HUDEP-2 (cell line): Measurements from ENCODE around the gene OR10R2.
A peak's percentile ranks its signal among the peaks of the same experiment; 100 is the strongest.
"Not testable (repeated sequence)": the region's sequence is repeated elsewhere in the genome, so short reads cannot be mapped to it uniquely, and the experiment has no call there.

ENCODE experiments used
- DNase-seq, 76 experiments: peaks; one replicate each; lab custom pipeline; 2025; ENCODE audit not compliant: unreplicated experiment in 76 of 76; lab: John Stamatoyannopoulos, UW

Gene OR10R2, protein sequence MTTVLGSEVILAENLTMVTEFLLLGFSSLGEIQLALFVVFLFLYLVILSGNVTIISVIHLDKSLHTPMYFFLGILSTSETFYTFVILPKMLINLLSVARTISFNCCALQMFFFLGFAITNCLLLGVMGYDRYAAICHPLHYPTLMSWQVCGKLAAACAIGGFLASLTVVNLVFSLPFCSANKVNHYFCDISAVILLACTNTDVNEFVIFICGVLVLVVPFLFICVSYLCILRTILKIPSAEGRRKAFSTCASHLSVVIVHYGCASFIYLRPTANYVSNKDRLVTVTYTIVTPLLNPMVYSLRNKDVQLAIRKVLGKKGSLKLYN

DNA sequence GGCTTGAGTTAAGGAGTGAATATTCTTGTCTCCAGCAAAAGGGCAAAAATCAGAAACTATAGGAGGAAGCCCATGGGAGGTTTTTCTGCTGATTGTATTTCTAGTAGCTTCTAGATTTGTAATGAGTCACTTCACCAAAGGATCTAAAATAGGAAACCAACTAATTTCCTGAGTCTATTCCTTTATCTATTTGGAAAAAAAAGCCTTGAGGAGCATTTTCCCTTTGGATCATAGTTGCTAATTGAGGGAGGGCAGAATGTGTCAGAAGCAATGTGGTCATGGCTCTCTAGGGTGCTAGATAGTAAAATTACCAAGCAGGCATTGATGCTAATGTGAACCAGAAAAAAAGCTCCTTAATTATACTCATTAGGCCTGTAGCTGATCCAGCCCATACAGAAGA, at the start of gene OR10R2:
Gene OR10R2 (plus strand): TSS at position 301 of the 400 bp plus-strand sequence. CDS start 106 bp downstream, outside the sequence.
- no peak for DNase-seq

DNA sequence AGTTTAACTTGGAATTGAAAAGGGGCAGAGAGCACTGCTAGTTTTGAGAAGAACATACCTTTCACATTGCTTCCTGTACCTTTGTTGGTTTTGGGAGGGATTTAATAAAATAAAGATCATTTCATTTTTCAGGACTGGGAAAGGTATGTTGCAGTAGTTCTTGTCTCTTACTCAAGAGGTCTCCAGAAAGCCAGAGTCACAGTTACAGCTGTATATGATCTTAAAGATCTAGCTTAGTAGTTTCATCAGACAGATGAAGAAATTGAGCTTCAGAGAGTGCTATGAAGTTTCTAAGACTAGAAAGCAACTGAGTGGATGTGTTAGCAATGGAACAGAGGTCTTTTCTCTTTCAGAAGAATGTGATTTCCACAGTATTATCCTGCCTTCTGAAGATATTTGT, 47.0 kb upstream of the OR10R2 start:
- DNase-seq, result no peak

DNA sequence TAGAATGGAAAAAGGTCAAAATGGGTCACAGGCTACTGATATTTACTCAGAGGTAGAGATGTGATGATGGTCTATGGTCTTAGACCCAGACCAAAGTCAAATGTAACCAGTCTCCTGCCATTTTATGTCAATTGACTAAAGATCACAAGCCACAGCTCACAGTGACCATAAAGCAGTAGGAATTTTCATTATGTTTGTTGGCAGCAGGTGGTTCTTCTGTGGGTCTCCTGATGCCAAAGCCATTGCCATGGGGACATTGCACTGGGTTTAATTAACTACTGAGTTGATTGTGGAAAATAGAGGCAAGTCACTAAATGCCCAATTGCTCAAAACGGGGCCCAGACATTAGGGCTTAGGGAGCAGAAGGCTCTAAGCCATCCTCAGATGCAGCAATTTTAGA, 45.9 kb upstream of the OR10R2 start, which contains the start of gene OR10K2:
Gene OR10K2 (minus strand): TSS at position 101 of the 400 bp plus-strand sequence. CDS start 5,371 bp downstream, outside the sequence.
- DNase-seq, result no peak

DNA sequence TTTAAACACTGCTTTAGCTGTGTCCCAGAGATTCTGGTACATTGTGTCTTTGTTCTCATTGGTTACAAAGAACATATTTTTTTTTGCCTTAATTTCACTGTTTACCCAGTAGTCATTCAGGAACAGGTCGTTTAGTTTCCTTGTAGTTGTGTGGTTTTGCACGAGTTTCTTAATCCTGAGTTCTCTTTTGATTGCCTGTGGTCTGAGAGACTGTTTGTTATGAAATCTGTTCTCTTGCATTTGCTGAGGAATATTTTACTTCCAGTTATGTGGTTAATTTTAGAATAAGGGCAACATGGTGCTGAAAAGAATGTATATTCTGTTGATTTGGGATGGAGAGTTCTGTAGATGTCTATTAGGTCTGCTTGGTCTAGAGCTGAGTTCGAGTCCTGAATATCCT, 41.9 kb upstream of the OR10R2 start:
- not testable (repeated sequence) for DNase-seq

DNA sequence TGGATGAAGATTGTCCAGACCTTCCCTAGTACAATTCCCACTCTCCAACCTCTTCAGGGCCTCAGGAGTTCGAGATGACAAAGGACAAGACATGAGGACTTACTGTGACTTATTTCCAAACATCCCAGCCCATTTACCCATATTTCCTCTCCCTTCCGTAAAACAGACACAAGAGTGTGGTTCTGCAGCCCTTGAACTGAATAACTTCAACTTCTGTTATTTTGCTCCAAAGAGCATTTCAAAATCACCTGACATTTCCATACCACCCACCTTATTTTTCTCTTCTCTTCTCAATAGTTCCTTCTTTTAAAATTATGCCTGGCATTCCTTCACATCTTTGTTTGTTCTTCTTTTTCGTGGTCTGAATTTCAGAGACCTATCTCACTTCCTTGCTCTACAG, 37.3 kb upstream of the OR10R2 start:
- no peak for DNase-seq

DNA sequence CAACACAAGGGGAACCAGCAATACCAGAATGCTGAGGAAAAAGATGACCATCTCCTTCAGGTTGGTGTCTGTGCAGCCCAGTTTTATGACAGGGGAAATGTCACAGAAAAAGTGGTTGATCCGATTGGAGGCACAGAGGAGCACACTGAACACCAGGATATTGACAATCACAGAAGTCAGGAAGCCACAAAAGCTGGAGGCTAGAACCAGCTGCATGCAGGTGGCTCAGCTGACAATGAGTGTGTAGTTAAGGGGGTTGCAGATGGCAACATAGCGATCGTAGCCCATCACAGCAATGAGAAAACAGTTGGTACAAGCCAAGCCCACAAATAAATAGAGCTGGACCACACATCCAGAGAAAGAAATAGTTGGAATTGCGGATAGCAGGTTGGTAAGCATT, 26.6 kb upstream of the OR10R2 start:
- DNase-seq, result no peak

DNA sequence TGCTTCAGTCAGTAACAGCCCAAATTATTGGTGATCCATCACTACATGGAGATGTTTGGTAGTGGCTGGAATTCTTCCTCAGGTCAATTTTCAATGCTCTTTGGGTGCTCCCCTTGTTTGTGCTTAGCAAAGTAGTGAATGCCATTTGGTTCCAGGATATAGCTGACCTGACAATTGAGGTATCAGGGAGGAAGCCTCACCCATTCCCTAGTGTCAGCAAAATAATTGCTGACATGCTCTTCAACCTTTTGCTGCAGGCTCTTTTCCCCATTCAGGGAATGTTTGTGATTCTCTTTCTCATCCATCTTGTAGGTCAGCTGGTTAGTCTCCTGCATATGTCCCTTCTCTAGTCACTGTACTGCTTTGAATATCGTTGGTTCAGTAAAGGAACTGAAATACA, 17.5 kb upstream of the OR10R2 start:
- no peak for DNase-seq

DNA sequence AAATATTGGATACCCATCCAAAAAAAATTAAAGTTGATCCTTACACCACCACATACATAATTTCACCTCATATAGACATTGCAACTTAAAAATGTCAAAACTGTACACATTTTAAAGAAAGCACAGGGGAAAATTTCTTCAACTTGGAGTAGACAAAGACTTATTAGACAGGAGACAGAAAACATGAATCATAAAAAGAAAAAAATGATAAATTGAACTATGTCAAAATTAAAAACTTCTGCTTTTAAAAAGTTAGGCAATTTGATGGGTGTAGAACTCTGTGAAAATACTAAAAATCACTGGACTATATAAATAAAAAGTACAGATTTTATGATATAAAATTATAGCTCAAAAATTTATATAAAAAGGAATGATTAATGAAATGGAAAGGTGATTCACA, 14.8 kb upstream of the OR10R2 start:
- no peak for DNase-seq

DNA sequence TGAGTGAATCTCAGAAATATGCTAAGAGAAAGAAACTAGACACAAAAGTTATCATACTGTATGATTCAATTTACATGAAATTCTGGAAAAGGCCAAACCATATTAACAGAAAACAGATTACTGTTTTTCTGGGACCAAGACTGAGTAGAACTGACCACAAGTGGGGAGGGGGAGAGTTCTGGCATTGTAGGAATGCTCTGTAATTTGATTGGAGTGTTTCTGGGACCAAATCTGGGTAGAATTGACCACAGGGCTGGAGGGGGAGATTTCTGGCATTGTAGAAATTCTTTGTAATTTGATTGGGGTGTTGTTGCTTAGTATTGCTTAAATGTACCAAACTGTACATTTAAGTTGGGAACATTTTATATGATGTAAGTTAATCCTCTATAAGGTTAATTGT, 13.8 kb upstream of the OR10R2 start:
- DNase-seq, result no peak

DNA sequence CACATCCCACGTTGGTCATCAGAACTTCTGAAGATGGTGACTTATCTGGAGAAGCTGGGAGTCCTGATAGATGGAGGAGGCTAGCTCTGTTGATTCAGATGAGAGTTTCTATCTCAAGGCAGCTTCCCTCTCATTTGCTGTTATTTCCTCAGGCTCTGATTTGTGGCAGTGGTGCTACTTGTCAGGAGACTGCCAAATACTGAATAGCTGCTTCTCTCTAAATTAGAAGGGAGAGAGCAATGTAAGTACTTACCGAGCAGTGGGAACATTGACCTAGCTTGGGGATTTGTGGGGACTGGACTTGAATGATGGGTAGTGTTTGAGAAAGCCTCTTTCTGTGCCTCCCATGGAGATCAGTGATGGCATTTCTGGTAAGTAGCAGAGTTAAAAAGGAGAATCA, 10.5 kb upstream of the OR10R2 start, which contains the start of gene OR10K1:
Gene OR10K1 (plus strand): TSS at position 301 of the 400 bp plus-strand sequence. CDS start 3,728 bp downstream, outside the sequence.
- no peak for DNase-seq

DNA sequence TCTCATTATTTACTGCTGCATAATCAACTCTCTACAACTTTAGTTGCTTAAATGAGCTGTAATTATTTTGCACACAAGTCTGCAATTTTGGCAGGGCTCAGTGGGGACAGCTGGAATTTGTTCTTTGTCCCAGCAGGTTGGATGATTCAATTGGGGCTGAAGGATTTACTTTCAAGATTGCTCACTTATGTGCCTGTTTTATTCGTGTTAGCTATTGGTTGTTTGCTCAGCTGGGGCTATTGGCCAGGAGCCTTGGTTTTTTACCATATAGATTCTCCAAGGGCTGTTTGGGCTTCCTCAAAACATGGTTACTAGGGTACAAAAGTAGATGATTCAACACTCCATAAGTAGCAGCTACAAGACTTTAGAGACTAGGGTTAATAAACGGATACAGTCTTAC, 13.4 kb downstream of the OR10R2 start:
- DNase-seq, result no peak

DNA sequence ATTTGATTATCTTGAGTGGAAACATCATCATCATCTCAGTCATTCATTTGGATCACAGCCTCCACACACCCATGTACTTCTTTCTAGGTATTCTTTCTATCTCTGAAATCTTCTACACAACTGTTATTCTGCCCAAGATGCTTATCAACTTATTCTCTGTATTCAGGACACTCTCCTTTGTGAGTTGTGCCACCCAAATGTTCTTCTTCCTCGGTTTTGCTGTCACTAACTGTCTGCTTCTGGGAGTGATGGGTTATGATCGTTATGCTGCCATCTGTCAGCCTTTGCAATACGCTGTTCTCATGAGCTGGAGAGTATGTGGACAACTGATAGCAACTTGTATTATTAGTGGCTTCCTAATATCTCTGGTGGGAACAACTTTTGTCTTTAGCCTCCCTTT, 19.3 kb downstream of the OR10R2 start:
- no peak for DNase-seq

DNA sequence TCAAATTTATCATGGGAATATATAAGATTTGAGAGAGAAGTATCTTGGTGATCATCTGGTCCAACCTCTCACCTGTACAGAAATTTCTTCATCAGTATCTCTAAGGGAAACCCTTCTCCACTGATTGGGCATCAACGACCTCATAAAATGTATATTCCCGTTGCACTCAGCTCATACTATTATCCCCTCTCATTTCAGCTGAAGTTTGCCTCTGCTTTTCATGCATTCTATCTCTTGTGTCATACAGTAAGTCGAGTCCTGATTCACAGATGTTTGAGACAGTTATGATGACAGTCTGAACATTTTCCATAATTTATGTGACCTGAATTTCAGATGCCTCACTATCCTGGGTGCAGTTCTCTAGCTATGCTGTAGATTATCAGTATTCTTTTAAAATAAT, 21.0 kb downstream of the OR10R2 start:
- no peak for DNase-seq

DNA sequence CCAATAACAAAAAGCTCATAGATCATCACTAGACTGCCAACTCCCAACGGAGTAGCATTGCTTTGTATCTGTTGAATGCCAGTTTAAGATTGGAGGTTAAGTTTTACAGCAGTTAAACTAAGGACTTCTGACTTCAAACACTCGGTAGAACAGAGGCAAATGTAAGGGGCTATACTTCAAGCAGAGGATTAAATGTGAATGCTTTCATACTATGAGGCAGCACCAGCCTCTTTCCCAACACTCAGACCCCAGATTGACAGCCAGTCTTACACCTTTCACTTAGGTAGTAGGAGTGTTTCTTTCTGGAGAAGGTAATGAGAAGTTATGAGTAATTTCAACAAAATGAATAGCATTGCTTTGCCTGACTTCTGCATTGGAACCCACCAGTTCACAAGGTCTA, 22.8 kb downstream of the OR10R2 start:
- DNase-seq, result no peak

DNA sequence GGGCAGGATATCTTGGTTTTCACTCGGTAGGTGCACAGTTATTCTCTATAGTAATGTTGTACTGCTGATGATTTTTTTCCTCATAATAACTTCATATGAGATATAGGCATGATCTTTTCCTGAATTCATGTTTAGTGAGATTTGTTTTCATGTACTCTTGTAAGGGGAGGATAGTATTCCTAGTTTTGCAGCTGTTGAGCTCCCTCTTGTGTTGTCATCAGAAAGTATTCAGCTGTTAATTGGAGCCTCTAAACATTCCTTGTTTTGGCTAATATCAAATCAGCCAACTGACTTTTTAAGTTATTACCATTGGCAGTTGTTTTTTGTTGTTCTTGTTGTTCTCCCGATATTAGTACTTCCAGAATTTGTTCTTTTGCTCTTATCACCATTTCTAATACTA, 24.4 kb downstream of the OR10R2 start:
- DNase-seq, result peak in 1 of 76 experiments; percentile 3

DNA sequence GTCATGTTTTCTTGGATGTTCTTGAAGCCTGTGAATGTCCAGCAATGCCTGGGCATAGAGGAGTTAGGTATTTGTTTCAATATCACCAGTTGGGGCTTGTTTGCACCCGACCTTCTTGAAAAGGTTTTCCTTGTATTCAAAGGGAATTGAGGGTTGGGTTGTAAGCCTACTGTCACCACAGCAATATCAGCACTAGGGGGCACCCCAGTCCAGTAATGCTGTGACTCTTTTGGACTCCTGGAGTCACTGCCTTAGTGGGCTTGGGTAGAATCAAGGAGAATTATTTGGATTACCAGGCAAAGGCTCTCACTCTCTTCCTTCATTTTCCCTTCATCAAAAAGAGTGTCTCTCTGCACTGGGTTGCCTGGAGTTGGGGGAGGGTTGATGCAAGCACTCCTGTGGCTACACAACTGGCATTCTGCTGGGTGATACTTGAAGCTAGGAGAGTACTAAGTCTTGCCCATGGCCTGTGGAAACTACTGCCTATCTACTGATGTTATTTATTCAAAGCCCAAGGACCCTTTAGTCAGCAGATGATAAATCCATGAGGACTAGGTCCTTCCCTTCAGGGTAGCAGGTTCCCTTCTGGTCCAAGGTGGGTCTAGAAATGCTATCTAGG, 34.5 kb downstream of the OR10R2 start:
- DNase-seq, result peak in 38 of 76 experiments; percentile 1 to 58 (median 19)

DNA sequence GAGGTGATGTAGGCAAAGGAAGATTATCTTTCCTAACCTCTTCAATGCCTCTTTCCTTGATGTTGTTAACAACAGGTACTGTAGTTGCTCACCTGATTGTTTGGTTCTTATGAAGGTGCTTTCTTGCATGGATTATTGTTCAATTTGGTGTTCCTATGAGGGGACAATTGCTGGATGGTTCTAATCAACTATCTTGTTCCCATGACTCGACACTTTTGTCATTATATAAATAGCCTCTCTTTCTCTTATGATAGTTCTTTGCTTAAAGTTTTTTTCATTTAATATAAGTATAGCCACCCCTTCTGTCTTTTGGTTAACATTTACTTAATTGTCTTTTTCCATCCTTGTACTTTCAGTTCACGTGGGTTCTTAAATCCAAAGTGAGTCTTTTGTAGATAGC, 35.5 kb downstream of the OR10R2 start:
- no peak for DNase-seq

DNA sequence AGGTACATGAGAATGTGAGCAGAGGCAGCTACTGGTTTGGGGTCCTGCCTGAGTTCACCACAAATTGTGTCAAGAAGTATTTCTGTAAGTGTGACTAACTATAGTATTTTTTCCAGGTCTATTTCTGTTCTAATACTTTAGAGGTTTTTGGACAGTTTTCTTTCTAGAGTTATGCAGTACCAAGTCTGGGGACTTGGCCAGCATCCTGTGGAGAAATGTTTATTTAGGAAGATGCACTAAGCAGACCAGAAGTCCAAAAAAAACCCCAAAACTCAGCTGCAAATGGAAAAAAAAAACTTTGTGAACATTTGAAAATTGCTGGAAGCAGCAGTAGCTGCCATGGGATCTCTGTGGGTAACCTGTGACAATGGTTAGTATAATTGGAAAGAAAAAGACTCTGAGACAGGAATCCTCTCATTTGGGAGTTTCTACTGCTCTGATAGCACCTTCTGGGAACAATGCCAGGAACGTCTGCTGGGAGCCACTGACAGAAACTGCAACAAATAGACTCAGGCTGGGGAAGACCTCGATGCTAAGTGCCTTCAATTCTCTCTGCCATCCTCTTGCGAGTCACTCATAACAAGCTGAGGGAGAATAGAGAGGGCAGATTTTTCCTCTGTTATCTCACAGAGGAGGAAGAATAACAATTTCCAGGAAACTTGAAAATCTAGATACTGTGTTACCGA, 37.6 kb downstream of the OR10R2 start:
- DNase-seq, result peak in 1 of 76 experiments; percentile 1

DNA sequence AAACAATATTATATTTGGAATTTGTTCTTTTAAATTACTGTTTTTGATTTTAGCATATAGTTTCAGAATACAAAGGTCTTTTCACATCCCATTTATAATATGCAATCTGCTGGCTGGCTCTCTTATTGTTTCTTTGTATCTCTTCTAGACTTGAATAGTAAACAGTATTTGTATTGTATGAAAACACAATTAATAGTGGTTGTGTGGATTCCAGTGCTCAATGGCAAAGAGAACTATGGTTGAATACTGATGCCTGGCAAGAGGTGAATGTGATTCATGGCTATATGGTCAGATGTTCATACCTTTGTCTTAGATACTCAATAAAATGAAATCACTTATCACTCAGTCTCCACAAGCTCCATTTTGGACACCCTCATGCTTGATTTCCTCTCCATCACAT, 44.9 kb downstream of the OR10R2 start:
- no peak for DNase-seq

DNA sequence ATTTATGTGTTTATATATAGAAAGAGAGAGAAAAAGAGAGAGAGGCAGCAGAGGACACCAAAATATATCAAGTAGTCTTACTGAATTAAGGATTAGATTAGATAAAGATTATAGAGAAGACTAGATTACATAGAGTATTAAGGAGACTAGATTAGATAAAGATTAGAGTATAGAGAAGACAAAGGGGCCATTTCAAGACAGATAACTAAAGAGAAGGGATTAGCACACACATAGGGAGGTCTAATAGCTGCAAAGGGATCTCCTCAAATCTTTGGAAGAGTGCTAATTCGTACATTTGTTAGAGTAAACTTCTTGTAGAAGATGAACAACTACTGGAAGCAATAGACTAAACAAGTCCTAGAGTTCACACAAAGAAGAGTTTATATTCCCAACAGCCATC, 48.0 kb downstream of the OR10R2 start:
- DNase-seq, result no peak

DNA sequence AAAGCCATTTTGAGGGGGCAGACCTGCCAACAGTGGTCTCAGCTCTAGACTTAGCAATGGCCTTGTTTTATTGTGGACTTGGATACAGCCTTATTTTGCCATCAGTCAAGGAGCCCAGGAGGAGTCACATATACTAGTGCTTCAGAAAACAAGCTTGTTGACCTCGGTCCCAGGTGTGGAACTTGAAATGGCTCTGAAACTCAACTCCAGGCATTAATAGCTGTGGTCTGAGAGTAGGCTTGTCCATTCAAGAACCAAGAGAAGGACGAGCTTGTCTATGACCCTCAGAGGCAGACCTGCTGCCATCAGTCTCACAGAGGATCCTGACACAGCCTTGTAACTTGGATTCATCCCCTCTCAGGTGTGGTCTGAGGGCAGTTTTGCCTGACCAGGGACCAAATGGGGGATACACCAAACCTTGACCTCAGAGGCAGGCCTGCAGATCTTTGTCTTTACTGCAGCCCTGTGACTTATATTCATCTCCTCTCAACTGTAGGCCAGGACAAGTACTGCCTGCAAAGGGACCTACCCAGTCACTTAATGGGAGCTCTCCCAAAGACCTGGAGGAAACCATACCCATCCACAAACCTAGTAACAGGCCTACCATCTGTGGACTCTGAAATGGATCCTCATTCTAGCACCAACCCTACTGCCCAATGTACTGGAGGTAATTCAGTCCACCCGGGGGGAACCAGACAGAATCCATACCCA, 49.1 kb downstream of the OR10R2 start:
- DNase-seq, result no peak
